Stimulated activated naive CD8-positive, alpha-beta T cell treated with anti-CD3 and anti-CD28 coated beads, Interleukin-15, Interleukin-2, amounts not matched to agents 100 ng/mL and 50 ng/mL, for 24 hours (primary cell): ENCODE data around the gene SLC6A1.

Experiments
- H3K27ac Mint-ChIP-seq: one replicate; pipeline ENCODE4 v1.8.0; 2021; ENCODE audit warnings: mild to moderate bottlenecking, mixed read lengths
- H3K27me3 Mint-ChIP-seq: one replicate; pipeline ENCODE4 v1.8.0; 2021; ENCODE audit warnings: mixed read lengths
- H3K36me3 Mint-ChIP-seq: one replicate; pipeline ENCODE4 v1.8.0; 2021; ENCODE audit warnings: low read depth, mixed read lengths
- H3K4me1 Mint-ChIP-seq: one replicate; pipeline ENCODE4 v1.8.0; 2021; ENCODE audit warnings: low read depth, mixed read lengths
- H3K4me3 Mint-ChIP-seq: one replicate; pipeline ENCODE4 v1.8.0; 2021; ENCODE audit warnings: mild to moderate bottlenecking, mixed read lengths
- H3K9me3 Mint-ChIP-seq: one replicate; pipeline ENCODE4 v1.8.0; 2021; ENCODE audit warnings: mixed read lengths

Gene SLC6A1

GRCh38 chr3:10957976-10958749, 34.4 kb upstream of the SLC6A1 start:
- Mint-ChIP-seq H3K27me3 (peaks cover 8% of the 10 kb centered on the region), H3K4me1 (no peaks in the 10 kb centered on the region), H3K4me3 (no peak overlapping the region), H3K36me3 (no peaks in the 10 kb centered on the region), H3K9me3 (no peaks in the 10 kb centered on the region), H3K27ac (no peak overlapping the region)

- H3K9me3 Mint-ChIP-seq: no peaks in the 10 kb centered on the region
- H3K27ac Mint-ChIP-seq: no peak overlapping the region
Observed at GRCh38 chr3:10960255-10960654, 32.3 kb upstream of the SLC6A1 start.

GRCh38 chr3:10961921-10962320, 30.6 kb upstream of the SLC6A1 start:
- Mint-ChIP-seq H3K4me1 (no peaks in the 10 kb centered on the region), H3K27me3 (peaks cover 11% of the 10 kb centered on the region), H3K36me3 (no peaks in the 10 kb centered on the region), H3K9me3 (no peaks in the 10 kb centered on the region), H3K4me3 (no peak overlapping the region), H3K27ac (no peak overlapping the region)

More at GRCh38 chr3:10960255-10960654, 32.3 kb upstream of the SLC6A1 start:
- H3K36me3 Mint-ChIP-seq: no peaks in the 10 kb centered on the region
- no peak overlapping the region for H3K4me3 Mint-ChIP-seq
- peaks cover 8% of the 10 kb centered on the region for H3K27me3 Mint-ChIP-seq
- no peaks in the 10 kb centered on the region for H3K4me1 Mint-ChIP-seq

- Mint-ChIP-seq H3K27me3 (peaks cover 11% of the 10 kb centered on the region), H3K36me3 (no peaks in the 10 kb centered on the region), H3K4me3 (no peak overlapping the region), H3K9me3 (no peaks in the 10 kb centered on the region), H3K4me1 (no peaks in the 10 kb centered on the region), H3K27ac (no peak overlapping the region)
Observed at GRCh38 chr3:10962481-10963036, 30.0 kb upstream of the SLC6A1 start.

- H3K36me3 Mint-ChIP-seq: no peaks in the 10 kb centered on the region
- H3K4me1 Mint-ChIP-seq: no peaks in the 10 kb centered on the region
Observed at GRCh38 chr3:10964537-10965167, 27.9 kb upstream of the SLC6A1 start.

GRCh38 chr3:10968401-10968800, 24.1 kb upstream of the SLC6A1 start:
- no peak overlapping the region for H3K4me3 Mint-ChIP-seq
- H3K27me3 Mint-ChIP-seq: peaks cover 16% of the 10 kb centered on the region
- no peaks in the 10 kb centered on the region for H3K36me3 Mint-ChIP-seq
- no peak overlapping the region for H3K27ac Mint-ChIP-seq
- no peaks in the 10 kb centered on the region for H3K4me1 Mint-ChIP-seq
- H3K9me3 Mint-ChIP-seq: no peaks in the 10 kb centered on the region

More at GRCh38 chr3:10964537-10965167, 27.9 kb upstream of the SLC6A1 start:
- H3K27ac Mint-ChIP-seq: no peak overlapping the region
- no peaks in the 10 kb centered on the region for H3K9me3 Mint-ChIP-seq
- H3K4me3 Mint-ChIP-seq: no peak overlapping the region
- peaks cover 14% of the 10 kb centered on the region for H3K27me3 Mint-ChIP-seq

GRCh38 chr3:10970306-10970960, 22.1 kb upstream of the SLC6A1 start:
- H3K27me3 Mint-ChIP-seq: peaks cover 14% of the 10 kb centered on the region
- no peaks in the 10 kb centered on the region for H3K4me1 Mint-ChIP-seq
- no peaks in the 10 kb centered on the region for H3K9me3 Mint-ChIP-seq
- H3K4me3 Mint-ChIP-seq: no peak overlapping the region
- no peak overlapping the region for H3K27ac Mint-ChIP-seq
- no peaks in the 10 kb centered on the region for H3K36me3 Mint-ChIP-seq

GRCh38 chr3:10972072-10972782, 20.3 kb upstream of the SLC6A1 start:
- Mint-ChIP-seq H3K9me3 (no peaks in the 10 kb centered on the region), H3K4me1 (no peaks in the 10 kb centered on the region), H3K4me3 (no peak overlapping the region), H3K27me3 (peaks cover 14% of the 10 kb centered on the region), H3K27ac (no peak overlapping the region), H3K36me3 (no peaks in the 10 kb centered on the region)

GRCh38 chr3:10973046-10973595, 19.4 kb upstream of the SLC6A1 start:
- Mint-ChIP-seq H3K27me3 (peaks cover 15% of the 10 kb centered on the region), H3K9me3 (no peaks in the 10 kb centered on the region), H3K36me3 (no peaks in the 10 kb centered on the region), H3K4me3 (no peak overlapping the region), H3K4me1 (no peaks in the 10 kb centered on the region), H3K27ac (no peak overlapping the region)

- Mint-ChIP-seq H3K27me3 (peaks cover 20% of the 10 kb centered on the region), H3K4me1 (no peaks in the 10 kb centered on the region), H3K4me3 (no peak overlapping the region), H3K9me3 (no peaks in the 10 kb centered on the region), H3K36me3 (no peaks in the 10 kb centered on the region), H3K27ac (no peak overlapping the region)
Observed at GRCh38 chr3:10974131-10974530, 18.4 kb upstream of the SLC6A1 start.

- no peaks in the 10 kb centered on the region for H3K36me3 Mint-ChIP-seq
- H3K9me3 Mint-ChIP-seq: no peaks in the 10 kb centered on the region
- peaks cover 21% of the 10 kb centered on the region for H3K27me3 Mint-ChIP-seq
- H3K27ac Mint-ChIP-seq: no peak overlapping the region
- H3K4me3 Mint-ChIP-seq: no peak overlapping the region
- no peaks in the 10 kb centered on the region for H3K4me1 Mint-ChIP-seq
Observed at GRCh38 chr3:10974746-10975375, 17.7 kb upstream of the SLC6A1 start.

GRCh38 chr3:10975695-10976234, 16.8 kb upstream of the SLC6A1 start:
- Mint-ChIP-seq H3K27ac (no peak overlapping the region), H3K4me3 (no peak overlapping the region)

GRCh38 chr3:10976770-10977169, 15.8 kb upstream of the SLC6A1 start:
- H3K36me3 Mint-ChIP-seq: no peaks in the 10 kb centered on the region
- H3K4me1 Mint-ChIP-seq: no peaks in the 10 kb centered on the region
- no peak overlapping the region for H3K27ac Mint-ChIP-seq
- no peak overlapping the region for H3K4me3 Mint-ChIP-seq
- H3K9me3 Mint-ChIP-seq: no peaks in the 10 kb centered on the region
- peaks cover 28% of the 10 kb centered on the region for H3K27me3 Mint-ChIP-seq

More at GRCh38 chr3:10975695-10976234, 16.8 kb upstream of the SLC6A1 start:
- H3K9me3 Mint-ChIP-seq: no peaks in the 10 kb centered on the region
- peaks cover 21% of the 10 kb centered on the region for H3K27me3 Mint-ChIP-seq
- H3K36me3 Mint-ChIP-seq: no peaks in the 10 kb centered on the region
- no peaks in the 10 kb centered on the region for H3K4me1 Mint-ChIP-seq
